Esophagus squamous epithelium (tissue), 5 donors: Measurements from ENCODE around the gene PLD6. TPM values are rescaled to one million over a fixed set of nuclear protein-coding genes. Genes with fewer than 3 reads are reported as not detected.

ENCODE experiments used
- DNase-seq: peaks from one replicate; lab custom pipeline; 2025; lab: John Stamatoyannopoulos, UW
- H3K27ac ChIP-seq, 4 donors: fragments of 200-600 bp; sonication (generic); one replicate each; pipeline ENCODE4 v1.5.1; 2016 to 2019; ENCODE audit warnings: mild to moderate bottlenecking in 1 of 4
- H3K27me3 ChIP-seq, 4 donors: fragments of 200-600 bp; sonication (generic); 1 replicate in 3 of 4; 2 replicates in 1 of 4; pipeline versions ENCODE4 v1.5.1 to v1.6.0; 2017 to 2021; ENCODE audit warnings: antibody characterized with exemption in 1 of 4
- H3K36me3 ChIP-seq, 3 donors: fragments of 200-600 bp; sonication (generic); one replicate each; pipeline ENCODE4 v1.5.1; 2016 to 2019
- H3K4me1 ChIP-seq, 3 donors: fragments of 200-600 bp; sonication (generic); one replicate each; pipeline ENCODE4 v1.5.1; 2017 to 2019
- H3K4me3 ChIP-seq, 4 donors: fragments of 200-600 bp; sonication (generic); 1 replicate in 3 of 4; 2 replicates in 1 of 4; pipeline ENCODE4 v1.5.1; 2016 to 2019; ENCODE audit warnings: mild to moderate bottlenecking in 2 of 4, moderate library complexity in 1 of 4
- H3K9me3 ChIP-seq, 3 donors: fragments of 200-600 bp; sonication (generic); one replicate each; pipeline ENCODE4 v1.5.1; 2016 to 2019
- POLR2A ChIP-seq, 4 donors: fragments of 450-650 bp; IDR thresholded peaks; one replicate each; pipeline ENCODE4 v1.6.1; 2017; ENCODE audit warnings: antibody characterized with exemption in 4 of 4, mild to moderate bottlenecking in 4 of 4, moderate library complexity in 3 of 4
- WGBS, 2 donors: methylation state at CpG; one replicate each; pipeline ENCODE4 v1.1.5; 2018; 5-methylcytosine and 5-hydroxymethylcytosine counted together
- intact Hi-C: fragments of 100-400 bp; cut with DNase I; formaldehyde crosslinking; loops from one replicate; pipeline ENCODE4 v1.15.0; 2022
- total RNA-seq, 4 donors: library from RNA; depleted of rRNA; stranded (reverse); fragments of >200 nt; gene quantifications; one replicate each; pipeline ENCODE4 v1.1.0, GENCODE V29; 2016
- TF ChIP-seq, protein P1 (sequence below), 6 experiments: fragments of 450-650 bp in 4 of 6; fragments of 200-600 bp in 2 of 6; sonication (generic) in 2 of 6; IDR thresholded peaks; one replicate each; pipeline ENCODE4 v1.5.1; 2016 to 2019; ENCODE audit warnings: antibody characterized with exemption in 6 of 6, mild to moderate bottlenecking in 4 of 6, moderate library complexity in 4 of 6
- donor health status: DM: yes; HTN: yes; CAD: no.

Gene PLD6
- total RNA-seq, 4 donors from 2014 or later, result 0.45 to 1.9 (median 0.95) TPM

DNA sequence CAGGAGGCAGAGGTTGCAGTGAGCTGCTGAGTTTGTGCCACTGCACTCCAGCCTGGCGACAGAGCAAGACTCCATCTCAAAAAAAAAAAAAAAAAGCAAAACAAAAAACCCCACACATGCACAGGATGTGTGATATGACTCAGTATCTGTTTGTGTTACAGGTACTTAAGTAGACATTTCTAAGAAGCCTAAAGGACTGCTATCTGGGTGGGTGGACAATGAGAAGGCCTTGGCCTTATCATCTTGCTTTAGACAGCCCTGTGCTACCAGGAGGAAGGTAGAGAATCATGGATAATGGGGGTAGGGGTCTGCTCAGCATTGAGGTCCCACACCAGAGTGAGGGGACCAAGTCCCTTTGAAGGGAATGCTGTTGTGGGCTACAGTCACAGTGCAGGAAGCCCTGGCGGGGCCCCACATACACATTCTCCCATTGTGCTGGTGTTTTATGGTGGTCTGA lies 26.7 kb downstream of the PLD6 start:
- H3K9me3 ChIP-seq, result no peaks in the 10 kb centered on the region
- peaks cover 22 to 100% (median 57%) of the 10 kb centered on the region in 3 donors for H3K36me3 ChIP-seq
- H3K4me1 ChIP-seq, result peaks cover 0 to 45% (median 2%) of the 10 kb centered on the region in 3 donors
- no peak overlapping the region for H3K4me3 ChIP-seq
- no peak for DNase-seq
- intact Hi-C loops, result no loop called here
- TF ChIP-seq, protein P1, sequence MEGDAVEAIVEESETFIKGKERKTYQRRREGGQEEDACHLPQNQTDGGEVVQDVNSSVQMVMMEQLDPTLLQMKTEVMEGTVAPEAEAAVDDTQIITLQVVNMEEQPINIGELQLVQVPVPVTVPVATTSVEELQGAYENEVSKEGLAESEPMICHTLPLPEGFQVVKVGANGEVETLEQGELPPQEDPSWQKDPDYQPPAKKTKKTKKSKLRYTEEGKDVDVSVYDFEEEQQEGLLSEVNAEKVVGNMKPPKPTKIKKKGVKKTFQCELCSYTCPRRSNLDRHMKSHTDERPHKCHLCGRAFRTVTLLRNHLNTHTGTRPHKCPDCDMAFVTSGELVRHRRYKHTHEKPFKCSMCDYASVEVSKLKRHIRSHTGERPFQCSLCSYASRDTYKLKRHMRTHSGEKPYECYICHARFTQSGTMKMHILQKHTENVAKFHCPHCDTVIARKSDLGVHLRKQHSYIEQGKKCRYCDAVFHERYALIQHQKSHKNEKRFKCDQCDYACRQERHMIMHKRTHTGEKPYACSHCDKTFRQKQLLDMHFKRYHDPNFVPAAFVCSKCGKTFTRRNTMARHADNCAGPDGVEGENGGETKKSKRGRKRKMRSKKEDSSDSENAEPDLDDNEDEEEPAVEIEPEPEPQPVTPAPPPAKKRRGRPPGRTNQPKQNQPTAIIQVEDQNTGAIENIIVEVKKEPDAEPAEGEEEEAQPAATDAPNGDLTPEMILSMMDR (IDR thresholded peaks at IDR 0.05), result no peak
- TF ChIP-seq POLR2A (IDR thresholded peaks at IDR 0.05), result no peak
- H3K27ac ChIP-seq, result peak overlapping the region; percentile 1 to 54 (median 27)
- WGBS, 2 donors, result 76 to 89% methylated on average over 2 of the region's 2 CpGs
- H3K27me3 ChIP-seq, result no peaks in the 10 kb centered on the region

GRCh38 chr17:17177176-17177575 lies 29.0 kb downstream of the PLD6 start:
- TF ChIP-seq, protein P1 (IDR thresholded peaks at IDR 0.05), result no peak
- no peak for TF ChIP-seq POLR2A (IDR thresholded peaks at IDR 0.05)
- no peaks in the 10 kb centered on the region for H3K27me3 ChIP-seq
- no peak overlapping the region for H3K27ac ChIP-seq
- H3K4me3 ChIP-seq, result no peak overlapping the region
- DNase-seq, result no peak
- peaks cover 26 to 100% (median 68%) of the 10 kb centered on the region in 3 donors for H3K36me3 ChIP-seq
- intact Hi-C loops, result no loop called here
- peaks cover 0 to 42% (median 4%) of the 10 kb centered on the region in 3 donors for H3K4me1 ChIP-seq
- no peaks in the 10 kb centered on the region for H3K9me3 ChIP-seq
- WGBS, 2 donors, result 93 to 100% methylated on average over 1 to 11 of the region's 12 CpGs

DNA sequence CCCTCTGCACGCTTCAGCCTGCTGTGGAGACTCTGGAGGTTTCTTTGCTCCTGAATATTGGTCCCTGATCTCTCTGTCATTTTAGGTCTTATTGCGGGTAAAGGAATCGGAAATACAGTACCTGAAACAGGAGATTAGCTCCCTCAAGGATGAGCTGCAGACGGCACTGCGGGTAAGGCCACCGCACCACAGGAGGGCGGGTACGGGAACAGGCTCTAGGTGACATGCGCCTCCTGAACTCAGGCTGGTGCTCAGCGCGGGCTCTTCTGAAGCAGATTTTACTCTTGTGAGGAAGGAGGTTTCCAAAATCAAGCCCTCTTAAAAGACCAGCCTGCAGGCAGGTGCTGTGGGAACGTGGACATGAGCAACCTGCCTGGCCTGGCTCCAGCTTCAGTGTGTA lies 29.8 kb downstream of the PLD6 start:
- Histone ChIP-seq H3K27me3 (no peaks in the 10 kb centered on the region), H3K36me3 (peaks cover 26 to 100% (median 73%) of the 10 kb centered on the region in 3 donors), H3K4me1 (peaks cover 0 to 42% (median 5%) of the 10 kb centered on the region in 3 donors), H3K4me3 (no peak overlapping the region), H3K27ac (no peak overlapping the region), H3K9me3 (no peaks in the 10 kb centered on the region)
- no peak for DNase-seq
- 97 to 100% methylated on average over 3 to 8 of the region's 12 CpGs for WGBS, 2 donors
- intact Hi-C loops, result no loop called here
- TF ChIP-seq, protein P1 (IDR thresholded peaks at IDR 0.05), result no peak
- TF ChIP-seq POLR2A (IDR thresholded peaks at IDR 0.05), result no peak

- H3K4me1 ChIP-seq, result peaks cover 0 to 43% (median 8%) of the 10 kb centered on the region in 3 donors
- TF ChIP-seq, protein P1 (IDR thresholded peaks at IDR 0.05), result no peak
- no peak for TF ChIP-seq POLR2A (IDR thresholded peaks at IDR 0.05)
- H3K9me3 ChIP-seq, result no peaks in the 10 kb centered on the region
- no peak for DNase-seq
- H3K27ac ChIP-seq, result no peak overlapping the region
- no peak overlapping the region for H3K4me3 ChIP-seq
- no peaks in the 10 kb centered on the region for H3K27me3 ChIP-seq
- peaks cover 24 to 100% (median 69%) of the 10 kb centered on the region in 3 donors for H3K36me3 ChIP-seq
- intact Hi-C loops, result no loop called here
- 70 to 72% methylated on average over 4 to 5 of the region's 12 CpGs for WGBS, 2 donors
Observed at GRCh38 chr17:17175917-17176316, 30.2 kb downstream of the PLD6 start.

DNA sequence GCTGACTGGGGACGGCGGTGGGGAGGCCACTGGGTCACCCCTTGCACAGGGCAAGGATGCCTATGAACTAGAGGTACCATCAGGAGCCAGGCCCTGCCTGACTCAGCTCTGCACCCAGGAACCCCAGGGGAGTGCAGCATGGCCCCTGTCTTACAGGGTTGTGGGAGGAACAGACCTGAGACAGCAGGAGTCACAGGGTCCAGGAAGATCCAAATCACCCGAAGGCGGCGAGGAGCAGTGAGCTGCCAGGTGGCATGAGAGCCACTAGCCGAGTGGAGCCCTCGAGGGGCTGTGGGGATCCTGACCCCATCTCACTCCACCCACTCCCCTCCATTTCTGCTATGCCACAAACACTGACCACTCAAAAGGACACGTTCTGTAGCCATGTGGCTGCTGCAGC lies 30.8 kb downstream of the PLD6 start:
- no peaks in the 10 kb centered on the region for H3K27me3 ChIP-seq
- DNase-seq, result no peak
- 81 to 96% methylated on average over 5 to 6 of the region's 8 CpGs for WGBS, 2 donors
- H3K27ac ChIP-seq, result no peak overlapping the region
- no peak overlapping the region for H3K4me3 ChIP-seq
- TF ChIP-seq, protein P1 (IDR thresholded peaks at IDR 0.05), result no peak
- TF ChIP-seq POLR2A (IDR thresholded peaks at IDR 0.05), result no peak
- H3K36me3 ChIP-seq, result peaks cover 18 to 100% (median 63%) of the 10 kb centered on the region in 3 donors
- intact Hi-C loops, result no loop called here
- no peaks in the 10 kb centered on the region for H3K9me3 ChIP-seq
- peaks cover 0 to 43% (median 13%) of the 10 kb centered on the region in 3 donors for H3K4me1 ChIP-seq
